Effector CD4-positive, alpha-beta T cell (primary cell): ENCODE results near the gene EDN1.
"Not testable (repeated sequence)": the region's sequence is repeated elsewhere in the genome, so short reads cannot be mapped to it uniquely, and the experiment has no call there.

Source experiments
- DNase-seq: peaks from one replicate; pipeline ENCODE4 v3.0.0-alpha.2; 2020

EDN1 gene

GRCh38 chr6:12328701-12329100, 38.5 kb downstream of the EDN1 start:
- DNase-seq: no peak

- no peak for DNase-seq
Measured at GRCh38 chr6:12331474-12331873, 41.3 kb downstream of the EDN1 start.

- no peak for DNase-seq
Measured at GRCh38 chr6:12331951-12332749, 42.0 kb downstream of the EDN1 start.

GRCh38 chr6:12332750-12333079, 42.6 kb downstream of the EDN1 start:
- not testable (repeated sequence) for DNase-seq

GRCh38 chr6:12333128-12333527, 43.0 kb downstream of the EDN1 start:
- DNase-seq: no peak

GRCh38 chr6:12334526-12335130, 44.5 kb downstream of the EDN1 start:
- no peak for DNase-seq

- no peak for DNase-seq
Measured at GRCh38 chr6:12335131-12335527, 45.0 kb downstream of the EDN1 start.

- no peak for DNase-seq
Measured at GRCh38 chr6:12335717-12336116, 45.6 kb downstream of the EDN1 start.

GRCh38 chr6:12336121-12336971, 46.2 kb downstream of the EDN1 start:
- no peak for DNase-seq

- no peak for DNase-seq
Measured at GRCh38 chr6:12339022-12339421, 48.9 kb downstream of the EDN1 start.

GRCh38 chr6:12339808-12340487, 49.8 kb downstream of the EDN1 start:
- no peak for DNase-seq

GRCh38 chr6:12340488-12340818, 50.3 kb downstream of the EDN1 start:
- no peak for DNase-seq

GRCh38 chr6:12342664-12343063, 52.5 kb downstream of the EDN1 start:
- no peak for DNase-seq

GRCh38 chr6:12343122-12343439, 52.9 kb downstream of the EDN1 start:
- no peak for DNase-seq

GRCh38 chr6:12343440-12344162, 53.4 kb downstream of the EDN1 start:
- DNase-seq: no peak

GRCh38 chr6:12344296-12344695, 54.1 kb downstream of the EDN1 start:
- no peak for DNase-seq

- no peak for DNase-seq
Measured at GRCh38 chr6:12344961-12345693, 55.0 kb downstream of the EDN1 start.

- no peak for DNase-seq
Measured at GRCh38 chr6:12345694-12346058, 55.5 kb downstream of the EDN1 start.
